ENCODE results near the gene DLGAP1. TPM values are rescaled to one million over a fixed set of nuclear protein-coding genes. Genes with fewer than 3 reads are reported as not detected.

The DLGAP1 gene
- total RNA-seq, 4 donors from 2014 or later, result 2.0 to 4.7 (median 2.1) TPM; not detected in 1

DNA sequence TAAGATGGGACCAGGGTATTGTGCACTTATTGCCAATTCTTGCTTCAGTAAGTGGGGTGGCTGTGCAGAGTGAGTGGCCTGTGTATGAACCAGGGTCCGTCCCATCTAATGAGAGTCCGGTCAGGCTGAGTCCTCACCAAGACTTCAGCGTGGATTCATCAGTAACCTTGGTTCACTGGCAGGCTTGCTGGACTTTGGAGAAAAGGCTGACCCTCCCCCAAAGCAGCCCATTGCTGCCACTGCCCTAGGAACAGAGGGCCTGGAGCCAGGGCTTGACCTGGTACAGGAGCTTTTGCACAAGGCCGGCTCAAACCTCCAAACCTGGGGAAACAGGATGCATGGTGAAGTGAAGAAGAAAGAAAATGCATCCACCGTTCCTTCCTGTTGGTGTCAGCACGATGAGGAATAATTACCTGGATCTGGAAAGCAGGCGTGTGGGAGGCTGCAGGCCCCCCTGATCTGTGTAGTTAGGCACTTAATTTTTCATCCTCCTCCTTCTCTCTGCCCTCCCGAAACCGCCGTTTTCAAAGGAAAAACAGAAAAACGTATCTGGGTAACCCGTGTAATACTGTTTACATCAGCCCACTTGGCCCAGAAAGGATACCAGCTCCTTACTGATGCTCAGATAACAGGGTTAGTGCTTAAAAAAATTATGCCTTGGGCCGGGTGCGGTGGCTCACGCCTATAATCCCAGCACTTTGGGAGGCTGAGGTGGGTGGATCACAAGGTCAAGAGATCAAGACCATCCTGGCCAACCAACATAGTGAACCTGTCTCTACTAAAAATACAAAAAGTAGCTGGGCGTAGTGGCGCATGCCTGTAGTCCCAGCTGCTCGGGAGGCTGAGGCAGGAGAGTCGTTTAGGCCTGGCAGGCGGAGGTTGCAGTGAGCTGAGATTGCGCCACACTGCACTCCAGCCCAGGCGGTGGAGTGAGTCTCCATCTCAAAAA lies 857.4 kb downstream of the DLGAP1 start:
- no peak overlapping the region for H3K4me3 ChIP-seq
- H3K27ac ChIP-seq, result peak overlapping the region; percentile 95
- DNase-seq (ENCODE audit: low spot score in 2 of 2), result no peak
- H3K4me1 ChIP-seq, result peaks cover 62% of the 10 kb centered on the region
- no peaks in the 10 kb centered on the region for H3K36me3 ChIP-seq
- TF ChIP-seq EP300 (IDR thresholded peaks at IDR 0.05) (no peak), CTCF (IDR thresholded peaks at IDR 0.05) (no peak), POLR2A (IDR thresholded peaks at IDR 0.05) (no peak), POLR2AphosphoS5 (IDR thresholded peaks at IDR 0.05) (no peak)
- H3K9me3 ChIP-seq, result no peaks in the 10 kb centered on the region
- no peaks in the 10 kb centered on the region for H3K27me3 ChIP-seq
- 79% methylated on average over 22 of the region's 22 CpGs for WGBS

DNA sequence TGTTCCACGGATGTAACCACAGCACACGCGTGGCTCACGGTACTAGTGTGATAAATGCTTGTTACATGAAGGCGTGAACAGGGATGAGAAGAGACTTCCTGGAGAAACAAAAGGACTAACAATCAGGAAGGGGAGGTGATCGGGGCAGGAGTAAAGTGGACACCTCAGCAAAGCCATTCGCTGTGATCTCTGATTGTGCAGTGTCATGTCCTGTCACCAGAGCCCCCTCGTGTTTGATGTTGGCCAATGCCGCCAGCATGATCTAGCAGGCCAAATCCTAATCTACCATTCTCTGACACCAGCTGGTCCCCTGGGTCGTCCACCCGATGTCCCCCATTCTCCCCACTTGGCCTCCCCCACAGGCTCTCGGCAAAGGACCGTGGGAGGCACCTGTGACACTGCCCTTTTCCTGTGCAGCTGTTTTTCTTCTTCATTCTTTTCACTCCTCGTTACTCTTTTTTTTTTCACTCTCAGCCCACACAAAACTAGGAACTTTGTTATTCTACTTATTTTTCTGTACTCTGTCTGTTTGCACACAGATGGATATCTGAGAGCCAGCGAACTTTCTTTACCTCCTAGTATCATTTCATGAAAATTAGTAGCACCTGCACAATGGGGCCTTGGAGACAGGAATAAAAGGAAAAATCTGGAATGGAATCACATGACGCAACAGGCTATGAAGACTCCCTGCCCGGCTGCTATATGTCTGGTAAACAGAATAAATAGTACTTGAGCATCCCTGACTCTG lies 858.3 kb downstream of the DLGAP1 start:
- no peaks in the 10 kb centered on the region for H3K27me3 ChIP-seq
- no peaks in the 10 kb centered on the region for H3K9me3 ChIP-seq
- WGBS, result 47% methylated on average over 17 of the region's 17 CpGs
- DNase-seq (ENCODE audit: low spot score in 2 of 2), result no peak
- H3K36me3 ChIP-seq, result no peaks in the 10 kb centered on the region
- TF ChIP-seq EP300 (IDR thresholded peaks at IDR 0.05) (no peak), POLR2AphosphoS5 (IDR thresholded peaks at IDR 0.05) (no peak), POLR2A (IDR thresholded peaks at IDR 0.05) (no peak), CTCF (IDR thresholded peaks at IDR 0.05) (no peak)
- H3K4me1 ChIP-seq, result peaks cover 59% of the 10 kb centered on the region
- H3K4me3 ChIP-seq, result peak overlapping the region; percentile 37
- H3K27ac ChIP-seq, result peak overlapping the region; percentile 95

DNA sequence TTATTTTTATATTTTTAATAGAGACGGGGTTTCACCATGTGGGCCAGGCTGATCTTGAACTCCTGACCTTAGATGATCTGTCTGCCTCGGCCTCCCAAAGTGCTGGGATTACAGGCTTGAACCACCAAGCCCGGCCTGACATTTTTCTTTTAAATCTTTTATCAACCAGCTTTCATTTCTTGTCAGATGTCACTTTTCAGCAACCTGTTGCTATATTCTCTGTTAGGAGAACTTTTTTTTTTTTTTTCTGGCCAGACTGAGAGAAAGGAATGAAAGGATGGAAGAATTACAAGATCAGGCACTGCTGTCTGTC lies 858.8 kb downstream of the DLGAP1 start:
- H3K36me3 ChIP-seq, result no peaks in the 10 kb centered on the region
- peaks cover 59% of the 10 kb centered on the region for H3K4me1 ChIP-seq
- no peaks in the 10 kb centered on the region for H3K9me3 ChIP-seq
- no peak for TF ChIP-seq CTCF (IDR thresholded peaks at IDR 0.05)
- TF ChIP-seq EP300 (IDR thresholded peaks at IDR 0.05), result no peak
- TF ChIP-seq POLR2AphosphoS5 (IDR thresholded peaks at IDR 0.05), result no peak
- no peak for TF ChIP-seq POLR2A (IDR thresholded peaks at IDR 0.05)
- H3K27me3 ChIP-seq, result no peaks in the 10 kb centered on the region
- peak overlapping the region; percentile 95 for H3K27ac ChIP-seq
- H3K4me3 ChIP-seq, result peak overlapping the region; percentile 37
- DNase-seq (ENCODE audit: low spot score in 2 of 2), result no peak
- WGBS, result 52% methylated on average over 3 of the region's 3 CpGs

GRCh38 chr18:3595369-3596273 lies 859.5 kb downstream of the DLGAP1 start:
- Histone ChIP-seq H3K27ac (peak overlapping the region; percentile 95), H3K36me3 (no peaks in the 10 kb centered on the region), H3K27me3 (no peaks in the 10 kb centered on the region), H3K9me3 (no peaks in the 10 kb centered on the region), H3K4me1 (peaks cover 59% of the 10 kb centered on the region), H3K4me3 (peak overlapping the region; percentile 37)
- WGBS, result 36% methylated on average over 7 of the region's 7 CpGs
- TF ChIP-seq POLR2AphosphoS5 (IDR thresholded peaks at IDR 0.05) (peak in 2 of 3 donors; percentile 22 to 75), CTCF (IDR thresholded peaks at IDR 0.05) (no peak)
- no peak for DNase-seq (ENCODE audit: low spot score in 2 of 2)
